H1 (cell line): ENCODE data around the gene PDZRN3.

Experiments used
- ATF3 ChIP-seq: IDR thresholded peaks from 2 replicates; pipeline ENCODE4 v1.6.1; 2011; ENCODE audit warnings: low read depth, mild to moderate bottlenecking, low read length; ENCODE audit not compliant: insufficient read depth
- GABPA ChIP-seq: IDR thresholded peaks from 2 replicates; pipeline ENCODE4 v1.6.1; 2011; ENCODE audit warnings: mild to moderate bottlenecking, low read length, moderate library complexity, borderline replicate concordance; ENCODE audit not compliant: insufficient read depth
- HDAC2 ChIP-seq, 2 experiments: fragments of 300-600 bp in 1 of 2; sonication (generic) in 1 of 2; IDR thresholded peaks; 2 replicates each; pipeline ENCODE4 v1.6.1; 2011 to 2012; ENCODE audit warnings: low read depth in 2 of 2, low read length in 2 of 2, mild to moderate bottlenecking in 2 of 2, moderate library complexity in 2 of 2, borderline replicate concordance in 1 of 2, inconsistent platforms in 1 of 2
- POLR2AphosphoS5 ChIP-seq: IDR thresholded peaks from 2 replicates; pipeline ENCODE4 v1.6.1; 2011; ENCODE audit warnings: low read depth, low read length
- USF2 ChIP-seq: IDR thresholded peaks from 2 replicates; pipeline ENCODE4 v1.6.1; 2011; ENCODE audit warnings: low read length, improper control_type of control experiment

- TF ChIP-seq ATF3 (no peak), GABPA (no peak), HDAC2 (IDR thresholded peaks at IDR 0.05; ENCODE audit: borderline replicate concordance in 1 of 2, low read depth in 2 of 2, low read length in 2 of 2) (no peak), POLR2AphosphoS5 (no peak), USF2 (no peak)
Measured at GRCh38 chr3:73610493-73610892, 14.2 kb downstream of the PDZRN3 start.
